Measurements from ENCODE around the gene KRT14.

DNA sequence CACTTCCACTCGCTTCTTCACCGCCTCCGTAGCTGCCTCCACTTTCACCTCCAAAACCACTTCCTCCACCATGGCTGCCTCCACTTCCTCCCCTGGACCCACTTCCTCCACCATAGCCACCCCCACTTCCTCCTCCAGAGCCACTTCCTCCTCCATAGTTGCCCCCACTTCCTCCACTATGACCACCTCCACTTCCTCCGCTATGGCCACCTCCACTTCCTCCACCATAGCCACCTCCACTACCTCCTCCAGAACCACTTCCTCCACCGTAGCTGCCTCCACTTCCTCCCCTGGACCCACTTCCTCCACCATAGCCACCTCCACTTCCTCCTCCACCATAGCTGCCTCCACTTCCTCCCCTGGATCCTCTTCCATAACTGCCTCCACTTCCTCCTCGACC, 19.4 kb downstream of the KRT14 start:
- TF ChIP-seq, protein P1, sequence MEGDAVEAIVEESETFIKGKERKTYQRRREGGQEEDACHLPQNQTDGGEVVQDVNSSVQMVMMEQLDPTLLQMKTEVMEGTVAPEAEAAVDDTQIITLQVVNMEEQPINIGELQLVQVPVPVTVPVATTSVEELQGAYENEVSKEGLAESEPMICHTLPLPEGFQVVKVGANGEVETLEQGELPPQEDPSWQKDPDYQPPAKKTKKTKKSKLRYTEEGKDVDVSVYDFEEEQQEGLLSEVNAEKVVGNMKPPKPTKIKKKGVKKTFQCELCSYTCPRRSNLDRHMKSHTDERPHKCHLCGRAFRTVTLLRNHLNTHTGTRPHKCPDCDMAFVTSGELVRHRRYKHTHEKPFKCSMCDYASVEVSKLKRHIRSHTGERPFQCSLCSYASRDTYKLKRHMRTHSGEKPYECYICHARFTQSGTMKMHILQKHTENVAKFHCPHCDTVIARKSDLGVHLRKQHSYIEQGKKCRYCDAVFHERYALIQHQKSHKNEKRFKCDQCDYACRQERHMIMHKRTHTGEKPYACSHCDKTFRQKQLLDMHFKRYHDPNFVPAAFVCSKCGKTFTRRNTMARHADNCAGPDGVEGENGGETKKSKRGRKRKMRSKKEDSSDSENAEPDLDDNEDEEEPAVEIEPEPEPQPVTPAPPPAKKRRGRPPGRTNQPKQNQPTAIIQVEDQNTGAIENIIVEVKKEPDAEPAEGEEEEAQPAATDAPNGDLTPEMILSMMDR (IDR thresholded peaks at IDR 0.05) = no peak
- TF ChIP-seq POLR2A (IDR thresholded peaks at IDR 0.05) = no peak
